Stomach (tissue), 9 donors: ENCODE results near the gene MOG. TPM values are rescaled to one million over a fixed set of nuclear protein-coding genes. Genes with fewer than 3 reads are reported as not detected.

Experiments used
- DNase-seq, 2 donors: peaks; one replicate each; pipeline versions ENCODE4 v3.0.0 to v3.0.0-alpha.2; 2013 to 2019
- H3K27ac ChIP-seq, 5 donors: fragments of 200-600 bp in 4 of 5; sonication (generic) in 4 of 5; one replicate each; pipeline ENCODE4 v1.5.1; 2013 to 2019; ENCODE audit warnings: mild to moderate bottlenecking in 1 of 5, moderate library complexity in 1 of 5
- H3K27me3 ChIP-seq, 3 donors: fragments of 200-600 bp; sonication (generic); one replicate each; pipeline ENCODE4 v1.5.1; 2017 to 2019; ENCODE audit warnings: mixed run types in 1 of 3
- H3K36me3 ChIP-seq, 4 donors: fragments of 200-600 bp; sonication (generic); 1 replicate in 3 of 4; 2 replicates in 1 of 4; pipeline ENCODE4 v1.5.1; 2016 to 2019
- H3K4me1 ChIP-seq, 4 donors: fragments of 200-600 bp; sonication (generic); one replicate each; pipeline ENCODE4 v1.5.1; 2016 to 2019
- H3K4me3 ChIP-seq, 4 donors: fragments of 200-600 bp; sonication (generic) in 3 of 4; one replicate each; pipeline ENCODE4 v1.5.1; 2016 to 2019; ENCODE audit warnings: mild to moderate bottlenecking in 1 of 4
- H3K9me3 ChIP-seq, 4 donors: fragments of 200-600 bp; sonication (generic); one replicate each; pipeline ENCODE4 v1.5.1; 2016 to 2019
- EP300 ChIP-seq: sonication (generic); formaldehyde crosslinking; IDR thresholded peaks from one replicate; pipeline ENCODE4 v1.6.1; 2017; ENCODE audit warnings: antibody characterized with exemption
- POLR2A ChIP-seq, 4 donors: fragments of 450-650 bp; IDR thresholded peaks; one replicate each; pipeline ENCODE4 v1.6.1; 2016; ENCODE audit warnings: antibody characterized with exemption in 4 of 4, control low read depth in 2 of 4, mild to moderate bottlenecking in 1 of 4, moderate library complexity in 1 of 4
- POLR2AphosphoS5 ChIP-seq, 3 donors: sonication (generic); formaldehyde crosslinking; IDR thresholded peaks; one replicate each; pipeline ENCODE4 v1.6.1; 2016; ENCODE audit warnings: antibody characterized with exemption in 3 of 3
- WGBS, 5 donors: extraction: QIAGEN DNeasy Blood & Tissue Kit in 3 of 5; methylation state at CpG; one replicate each; pipeline versions ENCODE4 v1.1.5 to v1.1.7; 2013 to 2018; 5-methylcytosine and 5-hydroxymethylcytosine counted together
- intact Hi-C: fragments of 100-400 bp; cut with DNase I; formaldehyde crosslinking; loops from one replicate; pipeline ENCODE4 v1.15.1; 2023; ENCODE audit warnings: low total_unique reads
- polyA plus RNA-seq, 3 donors: library from polyadenylated mRNA; stranded (reverse); fragments of 200-250 nt; gene quantifications; one replicate each; pipeline ENCODE4 v1.2.3, GENCODE V29; 2013
- total RNA-seq, 5 donors: library from RNA; depleted of rRNA; stranded (reverse); fragments of >200 nt; gene quantifications; one replicate each; pipeline versions ENCODE4 v1.1.0 to v1.2.3, GENCODE V29; 2014 to 2016
- TF ChIP-seq, protein P1 (sequence below), 7 experiments: fragments of 450-650 bp in 4 of 7; fragments of 200-600 bp in 3 of 7; sonication (generic) in 3 of 7; IDR thresholded peaks; one replicate each; pipeline ENCODE4 v1.5.1; 2016 to 2019; ENCODE audit warnings: antibody characterized with exemption in 7 of 7, control low read depth in 2 of 7, mild to moderate bottlenecking in 1 of 7
- donor health status: healthy with polysubstance abuse.
- donor health status: Bipolar disorder and iron deficiency.
- donor health status: healthy.

The MOG gene
- total and polyA plus RNA-seq, 8 donors = not detected

DNA sequence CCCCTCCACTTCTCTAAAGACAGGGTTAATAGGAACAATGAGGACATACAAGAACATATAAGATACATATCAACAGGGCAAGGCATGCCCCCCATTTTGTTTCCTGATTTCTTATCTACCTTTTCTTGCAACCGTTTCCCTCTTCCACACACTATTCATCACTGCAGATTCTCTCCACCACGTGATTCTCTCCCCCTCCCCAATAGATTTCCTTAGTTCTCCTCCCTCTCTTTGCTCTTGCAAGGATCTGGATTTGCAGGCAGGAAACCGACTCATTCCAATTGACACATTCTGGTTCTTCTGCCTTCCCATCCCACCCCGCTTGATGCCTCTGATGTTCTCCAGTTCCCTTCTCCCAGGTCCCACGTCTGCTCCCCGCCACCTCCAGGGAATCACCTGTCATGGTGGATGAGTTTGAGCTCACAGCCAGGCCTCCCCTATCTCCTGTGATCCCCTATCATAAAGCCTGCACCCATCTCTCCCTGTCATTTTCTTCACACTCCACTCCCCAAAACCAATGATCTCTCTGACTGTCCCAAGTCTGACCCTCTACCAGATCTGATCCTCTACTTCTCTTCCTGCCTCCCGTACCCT, 31.5 kb upstream of the MOG start:
- no peaks in the 10 kb centered on the region for H3K9me3 ChIP-seq
- no peak overlapping the region for H3K27ac ChIP-seq
- H3K4me3 ChIP-seq = no peak overlapping the region
- intact Hi-C loops = no loop called here
- H3K4me1 ChIP-seq = peaks cover 19 to 30% (median 24%) of the 10 kb centered on the region in 4 donors
- TF ChIP-seq POLR2A (IDR thresholded peaks at IDR 0.05) = no peak
- TF ChIP-seq EP300 = no peak
- TF ChIP-seq, protein P1, sequence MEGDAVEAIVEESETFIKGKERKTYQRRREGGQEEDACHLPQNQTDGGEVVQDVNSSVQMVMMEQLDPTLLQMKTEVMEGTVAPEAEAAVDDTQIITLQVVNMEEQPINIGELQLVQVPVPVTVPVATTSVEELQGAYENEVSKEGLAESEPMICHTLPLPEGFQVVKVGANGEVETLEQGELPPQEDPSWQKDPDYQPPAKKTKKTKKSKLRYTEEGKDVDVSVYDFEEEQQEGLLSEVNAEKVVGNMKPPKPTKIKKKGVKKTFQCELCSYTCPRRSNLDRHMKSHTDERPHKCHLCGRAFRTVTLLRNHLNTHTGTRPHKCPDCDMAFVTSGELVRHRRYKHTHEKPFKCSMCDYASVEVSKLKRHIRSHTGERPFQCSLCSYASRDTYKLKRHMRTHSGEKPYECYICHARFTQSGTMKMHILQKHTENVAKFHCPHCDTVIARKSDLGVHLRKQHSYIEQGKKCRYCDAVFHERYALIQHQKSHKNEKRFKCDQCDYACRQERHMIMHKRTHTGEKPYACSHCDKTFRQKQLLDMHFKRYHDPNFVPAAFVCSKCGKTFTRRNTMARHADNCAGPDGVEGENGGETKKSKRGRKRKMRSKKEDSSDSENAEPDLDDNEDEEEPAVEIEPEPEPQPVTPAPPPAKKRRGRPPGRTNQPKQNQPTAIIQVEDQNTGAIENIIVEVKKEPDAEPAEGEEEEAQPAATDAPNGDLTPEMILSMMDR (IDR thresholded peaks at IDR 0.05) = no peak
- TF ChIP-seq POLR2AphosphoS5 (IDR thresholded peaks at IDR 0.05) = no peak
- WGBS, 5 donors = 61 to 65% (median 61%) methylated on average over 7 of the region's 7 CpGs
- DNase-seq = no peak
- H3K36me3 ChIP-seq = peaks cover 0 to 36% (median 35%) of the 10 kb centered on the region in 4 donors
- H3K27me3 ChIP-seq = peaks cover 0 to 25% (median 0%) of the 10 kb centered on the region in 3 donors

DNA sequence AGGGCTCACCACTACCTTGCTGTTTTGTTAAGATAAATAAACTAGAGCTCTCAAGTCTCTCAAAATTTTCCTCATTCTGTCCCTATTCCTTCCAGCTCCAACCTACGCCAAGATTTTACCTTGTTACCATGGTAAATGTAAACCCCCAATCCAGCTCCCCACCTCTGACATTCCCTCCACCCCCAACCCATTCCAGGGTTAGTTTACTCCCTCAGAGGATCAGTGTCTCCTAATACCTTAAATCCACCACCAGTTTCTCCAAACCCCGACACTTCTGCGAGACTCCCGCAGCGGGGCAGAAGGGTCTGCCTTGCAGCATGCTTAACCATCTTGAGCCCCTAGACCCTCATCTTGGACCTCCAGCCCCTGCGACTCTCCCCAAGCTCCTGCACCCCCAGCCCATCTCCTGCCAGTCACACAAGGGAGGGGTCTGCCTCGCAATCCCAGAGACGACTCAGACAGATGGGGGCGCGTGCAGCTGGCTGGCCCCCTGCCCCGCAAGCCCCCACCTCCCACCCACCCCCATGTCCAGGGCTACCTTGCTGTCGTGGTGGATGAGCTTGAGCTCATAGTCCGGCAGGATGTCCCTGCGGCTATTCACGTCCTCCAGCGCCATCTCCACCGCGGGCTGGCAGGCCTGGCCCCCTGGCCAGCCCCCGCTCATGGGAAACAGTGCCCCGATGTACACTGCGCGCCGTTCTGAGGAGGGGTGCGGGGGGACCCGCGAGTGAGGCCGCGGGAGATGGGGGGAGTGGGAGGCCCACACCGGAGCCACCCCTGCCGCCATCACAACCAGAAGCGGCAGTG, 29.7 kb upstream of the MOG start:
- Histone ChIP-seq H3K36me3 (peaks cover 0 to 19% (median 17%) of the 10 kb centered on the region in 4 donors), H3K4me3 (peak overlapping the region; percentile 57 to 67 (median 63)), H3K27me3 (peaks cover 0 to 38% (median 0%) of the 10 kb centered on the region in 3 donors), H3K4me1 (peaks cover 27 to 47% (median 37%) of the 10 kb centered on the region in 4 donors), H3K9me3 (no peaks in the 10 kb centered on the region), H3K27ac (peak overlapping the region in 4 of 5 donors; percentile 73 to 86 (median 82))
- WGBS, 5 donors = 14 to 37% (median 21%) methylated on average over 6 to 31 of the region's 31 CpGs
- DNase-seq = peak in 1 of 2 donors; percentile 51
- TF ChIP-seq POLR2A (IDR thresholded peaks at IDR 0.05) = no peak
- no peak for TF ChIP-seq POLR2AphosphoS5 (IDR thresholded peaks at IDR 0.05)
- TF ChIP-seq, protein P1 (IDR thresholded peaks at IDR 0.05) = no peak
- TF ChIP-seq EP300 = no peak
- intact Hi-C loops = no loop called here

DNA sequence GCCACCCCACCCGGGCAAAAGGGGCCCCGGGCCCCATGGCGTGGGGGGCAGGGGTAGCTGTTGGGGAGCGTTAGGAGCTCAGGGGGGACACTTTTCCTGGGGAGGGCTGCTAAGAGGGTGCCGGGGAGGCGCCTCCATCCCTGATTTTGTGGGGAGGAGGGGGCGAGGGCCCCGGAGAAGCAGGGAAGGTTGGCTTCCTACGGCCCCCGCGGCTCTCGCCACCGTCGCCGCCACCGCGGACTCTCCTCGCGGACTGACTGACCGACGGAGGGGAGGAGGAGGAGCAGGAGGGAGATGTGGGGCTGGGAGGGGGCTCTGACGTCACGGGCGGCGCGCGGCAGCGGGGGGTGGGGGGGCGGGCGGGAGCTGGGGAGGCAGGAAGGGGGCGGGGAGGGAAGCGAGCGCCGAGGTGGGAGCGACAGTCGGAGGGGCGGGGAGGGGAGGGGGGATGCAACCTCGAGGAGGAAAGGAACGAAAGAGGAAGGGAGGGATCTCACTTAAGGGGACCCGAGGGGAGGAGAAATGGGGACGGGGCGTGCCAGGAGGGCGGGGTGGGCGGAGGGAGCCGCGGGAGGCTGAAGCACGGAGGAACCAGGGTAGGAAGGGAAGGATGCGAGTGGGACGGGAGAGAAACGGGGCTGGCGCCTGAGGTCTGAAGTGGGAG, 29.0 kb upstream of the MOG start:
- WGBS, 5 donors = 0 to 1% (median 1%) methylated on average over 30 to 51 of the region's 51 CpGs
- H3K4me3 ChIP-seq = peak overlapping the region; percentile 57 to 67 (median 63)
- intact Hi-C loops = no loop called here
- TF ChIP-seq POLR2A (IDR thresholded peaks at IDR 0.05) (no peak), POLR2AphosphoS5 (IDR thresholded peaks at IDR 0.05) (peak; percentile 83 to 85 (median 84))
- peak overlapping the region; percentile 65 to 86 (median 80) for H3K27ac ChIP-seq
- H3K36me3 ChIP-seq = peaks cover 0 to 12% (median 10%) of the 10 kb centered on the region in 4 donors
- H3K27me3 ChIP-seq = peaks cover 0 to 41% (median 0%) of the 10 kb centered on the region in 3 donors
- peak; percentile 52 to 92 for DNase-seq
- H3K4me1 ChIP-seq = peaks cover 31 to 55% (median 42%) of the 10 kb centered on the region in 4 donors
- H3K9me3 ChIP-seq = no peaks in the 10 kb centered on the region

DNA sequence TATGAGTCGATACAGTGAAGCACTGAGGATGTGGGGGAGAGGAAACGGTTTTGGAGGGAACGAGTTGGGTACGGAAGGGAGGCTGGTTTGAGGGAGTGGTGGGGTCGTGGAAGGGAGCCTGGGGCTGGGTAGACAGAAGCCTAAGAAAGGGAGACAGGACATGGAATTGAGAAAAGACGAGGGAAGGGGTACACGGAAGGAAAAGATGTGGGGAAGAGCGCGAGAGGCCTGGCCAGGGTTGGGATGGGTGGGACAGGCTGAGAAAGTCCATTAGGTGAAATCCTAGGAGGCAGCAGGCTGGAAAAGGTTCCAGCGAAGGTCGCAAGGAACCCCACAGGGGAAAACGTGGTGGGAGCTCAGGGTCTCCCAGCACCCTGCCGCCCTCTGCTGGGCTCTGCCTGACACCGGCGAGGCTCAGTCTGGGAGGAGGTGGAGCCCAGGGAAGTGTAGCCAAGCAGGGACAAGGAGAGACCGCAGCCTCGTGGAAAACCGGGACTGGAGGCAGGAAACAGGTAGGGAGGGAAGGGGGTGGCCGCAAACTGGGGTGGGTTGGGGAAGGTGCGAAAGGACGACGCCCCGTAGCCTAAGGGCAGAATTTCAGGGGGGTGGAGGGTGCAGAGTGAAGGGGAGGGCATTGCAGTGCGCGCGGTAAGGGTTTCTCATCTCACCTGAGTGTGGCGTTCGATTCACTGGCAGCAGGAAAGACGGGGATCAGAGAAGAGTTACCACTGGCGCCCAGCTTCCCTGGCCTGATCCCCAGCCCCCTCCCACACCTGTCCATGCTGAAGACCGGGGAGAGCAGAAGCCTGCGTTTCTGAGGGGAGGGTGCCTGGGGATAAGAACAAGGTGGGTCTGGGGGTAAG, 28.2 kb upstream of the MOG start:
- H3K36me3 ChIP-seq = peaks cover 0 to 4% (median 2%) of the 10 kb centered on the region in 4 donors
- H3K9me3 ChIP-seq = no peaks in the 10 kb centered on the region
- intact Hi-C loops = no loop called here
- 1 to 4% (median 3%) methylated on average over 31 to 32 of the region's 32 CpGs for WGBS, 5 donors
- peaks cover 0 to 41% (median 0%) of the 10 kb centered on the region in 3 donors for H3K27me3 ChIP-seq
- TF ChIP-seq, protein P1 (IDR thresholded peaks at IDR 0.05) = peak in 4 of 7 experiments; percentile 35 to 69 (median 58)
- TF ChIP-seq POLR2A (IDR thresholded peaks at IDR 0.05) (no peak), POLR2AphosphoS5 (IDR thresholded peaks at IDR 0.05) (peak in 2 of 3 donors; percentile 12 to 43)
- peaks cover 31 to 62% (median 48%) of the 10 kb centered on the region in 4 donors for H3K4me1 ChIP-seq
- peak; percentile 76 to 92 for DNase-seq
- H3K4me3 ChIP-seq = peak overlapping the region; percentile 57 to 67 (median 63)
- peak overlapping the region; percentile 65 to 86 (median 80) for H3K27ac ChIP-seq
